Measurements from ENCODE around the gene PDE8A. TPM values are rescaled to one million over a fixed set of nuclear protein-coding genes. Genes with fewer than 3 reads are reported as not detected.

Gene PDE8A
- total and polyA plus RNA-seq, 2 of the 13 experiments (the other 11 are each of a cell fraction or from before 2014, with no cell fraction given), result 26.3 to 48.5 TPM

DNA sequence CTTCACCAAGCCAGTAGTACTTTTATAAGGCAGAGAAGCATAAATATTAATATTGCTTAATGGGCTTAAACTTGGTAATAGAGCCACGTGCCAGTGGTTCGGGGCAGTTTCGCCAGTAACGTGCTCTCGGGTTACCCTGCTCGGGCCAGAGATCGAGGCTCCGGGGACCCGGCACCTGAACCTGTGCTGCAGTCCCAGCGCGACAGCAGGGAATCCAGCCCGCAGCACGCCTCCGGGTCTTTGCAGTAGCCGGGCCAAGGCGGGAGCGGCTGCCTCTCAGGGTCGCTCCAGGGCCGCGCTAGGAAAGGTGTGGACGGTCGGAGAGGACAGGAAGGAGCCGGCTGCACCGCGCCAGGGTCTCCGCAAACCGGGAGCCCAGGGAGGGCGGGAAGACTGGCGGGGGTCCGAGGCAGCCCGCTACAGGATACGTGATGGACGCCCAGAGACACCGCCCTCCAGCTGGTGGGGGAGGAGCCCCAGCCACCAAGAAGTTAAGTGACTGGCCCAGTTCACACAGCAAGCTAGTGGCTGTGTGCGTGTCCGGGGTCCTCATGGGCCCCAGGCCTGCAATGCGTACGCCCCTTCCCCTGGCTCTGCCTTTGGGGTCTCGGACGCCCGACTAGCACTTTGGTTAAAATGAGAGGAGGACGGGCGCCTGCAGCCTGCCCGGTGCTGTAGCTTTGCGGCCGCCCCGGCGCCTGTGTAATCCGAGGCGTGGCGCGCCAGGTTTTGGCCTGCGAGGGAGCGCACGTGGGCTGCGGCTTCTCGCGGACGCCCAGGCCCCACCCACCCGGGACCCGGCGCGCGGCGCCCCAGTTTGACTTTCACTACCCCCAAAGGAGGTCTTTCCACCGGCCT is 1.2 kb upstream of the PDE8A start (continued):
- TF ChIP-seq ZNF383 (CRISPR knock-in tag; IDR thresholded peaks at IDR 0.05; ENCODE audit: borderline replicate concordance) (no peak), LCORL (IDR thresholded peaks at IDR 0.05) (no peak), LCORL (CRISPR knock-in tag; IDR thresholded peaks at IDR 0.05) (no peak; the same call in 1 of the 2 replicates), YY1 (IDR thresholded peaks at IDR 0.05; ENCODE audit: insufficient read depth, insufficient replicate concordance, low read depth, low read length) (peak; percentile 69), ZSCAN20 (CRISPR knock-in tag; IDR thresholded peaks at IDR 0.05; ENCODE audit: borderline replicate concordance) (no peak), CHCHD3 (CRISPR knock-in tag; IDR thresholded peaks at IDR 0.05) (no peak), NFE2 (CRISPR knock-in tag; IDR thresholded peaks at IDR 0.05) (no peak), ZNF558 (CRISPR knock-in tag; IDR thresholded peaks at IDR 0.05; ENCODE audit: borderline replicate concordance) (peak; percentile 73; the same call in 1 of the 2 replicates), ZNF660 (CRISPR knock-in tag; IDR thresholded peaks at IDR 0.05; ENCODE audit: borderline replicate concordance, low read depth) (no peak), YEATS4 (CRISPR knock-in tag; IDR thresholded peaks at IDR 0.05; ENCODE audit: borderline replicate concordance) (peak; percentile 76; the same call in 1 of the 2 replicates), ZNF350 (CRISPR knock-in tag; IDR thresholded peaks at IDR 0.05; ENCODE audit: borderline replicate concordance, low read depth) (peak; percentile 85; the same call in 1 of the 2 replicates), HDAC2 (CRISPR knock-in tag; IDR thresholded peaks at IDR 0.05) (peak; percentile 76), DNMT1 (CRISPR knock-in tag; IDR thresholded peaks at IDR 0.05) (no peak), POLR2AphosphoS2 (IDR thresholded peaks at IDR 0.05; ENCODE audit: low read depth, low read length) (no peak), THYN1 (CRISPR knock-in tag; IDR thresholded peaks at IDR 0.05; ENCODE audit: borderline replicate concordance, low read depth) (0 out of 2 replicates have a peak, but pooled peaks have one; percentile 58), NCOA5 (CRISPR knock-in tag; IDR thresholded peaks at IDR 0.05) (no peak), ZFX (CRISPR knock-in tag; IDR thresholded peaks at IDR 0.05; ENCODE audit: low read depth) (peak; percentile 75), ZNF589 (CRISPR knock-in tag; conservative IDR thresholded peaks at IDR 0.05) (peak; percentile 87; the same call in 1 of the 2 replicates), ZNF354B (CRISPR knock-in tag; IDR thresholded peaks at IDR 0.05) (no peak)
- TF ChIP-seq, protein P1, sequence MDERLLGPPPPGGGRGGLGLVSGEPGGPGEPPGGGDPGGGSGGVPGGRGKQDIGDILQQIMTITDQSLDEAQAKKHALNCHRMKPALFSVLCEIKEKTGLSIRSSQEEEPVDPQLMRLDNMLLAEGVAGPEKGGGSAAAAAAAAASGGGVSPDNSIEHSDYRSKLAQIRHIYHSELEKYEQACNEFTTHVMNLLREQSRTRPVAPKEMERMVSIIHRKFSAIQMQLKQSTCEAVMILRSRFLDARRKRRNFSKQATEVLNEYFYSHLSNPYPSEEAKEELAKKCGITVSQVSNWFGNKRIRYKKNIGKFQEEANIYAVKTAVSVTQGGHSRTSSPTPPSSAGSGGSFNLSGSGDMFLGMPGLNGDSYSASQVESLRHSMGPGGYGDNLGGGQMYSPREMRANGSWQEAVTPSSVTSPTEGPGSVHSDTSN (CRISPR knock-in tag; IDR thresholded peaks at IDR 0.05), result no peak
- TF ChIP-seq, protein P2, sequence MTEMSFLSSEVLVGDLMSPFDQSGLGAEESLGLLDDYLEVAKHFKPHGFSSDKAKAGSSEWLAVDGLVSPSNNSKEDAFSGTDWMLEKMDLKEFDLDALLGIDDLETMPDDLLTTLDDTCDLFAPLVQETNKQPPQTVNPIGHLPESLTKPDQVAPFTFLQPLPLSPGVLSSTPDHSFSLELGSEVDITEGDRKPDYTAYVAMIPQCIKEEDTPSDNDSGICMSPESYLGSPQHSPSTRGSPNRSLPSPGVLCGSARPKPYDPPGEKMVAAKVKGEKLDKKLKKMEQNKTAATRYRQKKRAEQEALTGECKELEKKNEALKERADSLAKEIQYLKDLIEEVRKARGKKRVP (CRISPR knock-in tag; IDR thresholded peaks at IDR 0.05), result peak in 1 of 2 experiments; percentile 53; a peak in 1 of 4 replicates
- TF ChIP-seq, protein P3, sequence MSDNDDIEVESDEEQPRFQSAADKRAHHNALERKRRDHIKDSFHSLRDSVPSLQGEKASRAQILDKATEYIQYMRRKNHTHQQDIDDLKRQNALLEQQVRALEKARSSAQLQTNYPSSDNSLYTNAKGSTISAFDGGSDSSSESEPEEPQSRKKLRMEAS (IDR thresholded peaks at IDR 0.05), result peak; percentile 85
- TF ChIP-seq, protein P4, sequence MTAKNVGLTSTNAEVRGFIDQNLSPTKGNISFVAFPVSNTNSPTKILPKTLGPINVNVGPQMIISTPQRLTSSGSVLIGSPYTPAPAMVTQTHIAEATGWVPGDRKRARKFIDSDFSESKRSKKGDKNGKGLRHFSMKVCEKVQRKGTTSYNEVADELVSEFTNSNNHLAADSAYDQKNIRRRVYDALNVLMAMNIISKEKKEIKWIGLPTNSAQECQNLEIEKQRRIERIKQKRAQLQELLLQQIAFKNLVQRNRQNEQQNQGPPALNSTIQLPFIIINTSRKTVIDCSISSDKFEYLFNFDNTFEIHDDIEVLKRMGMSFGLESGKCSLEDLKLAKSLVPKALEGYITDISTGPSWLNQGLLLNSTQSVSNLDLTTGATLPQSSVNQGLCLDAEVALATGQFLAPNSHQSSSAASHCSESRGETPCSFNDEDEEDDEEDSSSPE (CRISPR knock-in tag; IDR thresholded peaks at IDR 0.05), result peak; percentile 95
